ENCODE measurements around the gene HSPA14. TPM values are rescaled to one million over a fixed set of nuclear protein-coding genes. Genes with fewer than 3 reads are reported as not detected.

The HSPA14 gene
- total and polyA plus RNA-seq, 2 of the 8 experiments (the other 6 are each of a cell fraction or from before 2014, with no cell fraction given): 20.5 to 36.4 TPM

DNA sequence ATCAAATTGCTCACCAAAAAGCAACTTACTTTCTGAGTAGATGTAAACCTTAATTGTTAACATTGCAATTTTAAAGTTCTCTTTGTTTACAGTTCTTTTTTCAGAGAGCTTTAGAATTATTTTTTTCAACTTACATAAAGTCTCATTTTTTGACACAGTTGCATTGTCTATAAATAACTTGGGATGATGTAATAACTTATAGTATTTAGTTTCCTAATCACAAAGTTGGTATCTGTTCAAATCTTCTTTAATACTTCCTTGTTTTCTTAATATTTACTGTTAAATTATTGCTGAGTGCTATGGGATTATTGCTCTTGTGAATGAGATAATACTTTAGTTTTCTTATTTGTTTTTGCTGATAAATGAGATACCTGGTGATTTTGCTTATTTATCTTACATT is 21.7 kb downstream of the HSPA14 start (continued):
- TF ChIP-seq, protein P1, sequence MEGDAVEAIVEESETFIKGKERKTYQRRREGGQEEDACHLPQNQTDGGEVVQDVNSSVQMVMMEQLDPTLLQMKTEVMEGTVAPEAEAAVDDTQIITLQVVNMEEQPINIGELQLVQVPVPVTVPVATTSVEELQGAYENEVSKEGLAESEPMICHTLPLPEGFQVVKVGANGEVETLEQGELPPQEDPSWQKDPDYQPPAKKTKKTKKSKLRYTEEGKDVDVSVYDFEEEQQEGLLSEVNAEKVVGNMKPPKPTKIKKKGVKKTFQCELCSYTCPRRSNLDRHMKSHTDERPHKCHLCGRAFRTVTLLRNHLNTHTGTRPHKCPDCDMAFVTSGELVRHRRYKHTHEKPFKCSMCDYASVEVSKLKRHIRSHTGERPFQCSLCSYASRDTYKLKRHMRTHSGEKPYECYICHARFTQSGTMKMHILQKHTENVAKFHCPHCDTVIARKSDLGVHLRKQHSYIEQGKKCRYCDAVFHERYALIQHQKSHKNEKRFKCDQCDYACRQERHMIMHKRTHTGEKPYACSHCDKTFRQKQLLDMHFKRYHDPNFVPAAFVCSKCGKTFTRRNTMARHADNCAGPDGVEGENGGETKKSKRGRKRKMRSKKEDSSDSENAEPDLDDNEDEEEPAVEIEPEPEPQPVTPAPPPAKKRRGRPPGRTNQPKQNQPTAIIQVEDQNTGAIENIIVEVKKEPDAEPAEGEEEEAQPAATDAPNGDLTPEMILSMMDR (IDR thresholded peaks at IDR 0.05; ENCODE audit: control extremely low read depth in 1 of 3, insufficient read depth in 1 of 3, low read depth in 1 of 3, low read length in 3 of 3): no peak
- TF ChIP-seq MAFK (IDR thresholded peaks at IDR 0.05; ENCODE audit: low read depth, low read length) (no peak), PHF8 (conservative IDR thresholded peaks at IDR 0.05; ENCODE audit: low read depth, low read length) (no peak)

All from H1 (cell line).